Uterus (tissue), 4 donors: ENCODE data around the gene TNFRSF1A. TPM values are rescaled to one million over a fixed set of nuclear protein-coding genes. Genes with fewer than 3 reads are reported as not detected.

Experiments used
- DNase-seq, 2 donors: peaks; one replicate each; pipeline ENCODE4 v3.0.0-alpha.2; 2019 to 2020
- H3K27ac ChIP-seq, 2 donors: fragments of 200-600 bp; sonication (generic); 1 replicate in 1 of 2; 2 replicates in 1 of 2; pipeline ENCODE4 v1.5.1; 2016 to 2018
- H3K27me3 ChIP-seq, 2 donors: fragments of 200-600 bp; sonication (generic); one replicate each; pipeline ENCODE4 v1.5.1; 2018 to 2019; ENCODE audit warnings: control low read depth in 1 of 2
- H3K36me3 ChIP-seq, 2 donors: fragments of 200-600 bp; sonication (generic); one replicate each; pipeline ENCODE4 v1.5.1; 2019; ENCODE audit warnings: control low read depth in 1 of 2
- H3K4me1 ChIP-seq, 2 donors: fragments of 200-600 bp; sonication (generic); one replicate each; pipeline ENCODE4 v1.5.1; 2018 to 2019; ENCODE audit warnings: control low read depth in 1 of 2
- H3K4me3 ChIP-seq, 2 donors: fragments of 200-600 bp; sonication (generic); 1 replicate in 1 of 2; 2 replicates in 1 of 2; pipeline ENCODE4 v1.5.1; 2018 to 2019; ENCODE audit warnings: mild to moderate bottlenecking in 1 of 2
- H3K9me3 ChIP-seq, 2 donors: fragments of 200-600 bp; sonication (generic); one replicate each; pipeline ENCODE4 v1.5.1; 2019; ENCODE audit warnings: control low read depth in 1 of 2
- CTCF ChIP-seq, 4 experiments: fragments of 200-600 bp in 2 of 4; fragments of 450-650 bp in 2 of 4; sonication (generic) in 2 of 4; IDR thresholded peaks; one replicate each; pipeline ENCODE4 v1.5.1; 2016 to 2019; ENCODE audit warnings: antibody characterized with exemption in 4 of 4, mild to moderate bottlenecking in 2 of 4, moderate library complexity in 1 of 4
- POLR2A ChIP-seq, 2 donors: fragments of 450-650 bp; IDR thresholded peaks; one replicate each; pipeline ENCODE4 v1.6.1; 2016; ENCODE audit warnings: antibody characterized with exemption in 2 of 2, mild to moderate bottlenecking in 1 of 2, moderate library complexity in 1 of 2
- intact Hi-C: fragments of 100-400 bp; cut with DNase I; formaldehyde crosslinking; loops from one replicate; pipeline ENCODE4 v1.15.1; 2023; ENCODE audit warnings: low total_unique reads
- total RNA-seq, 4 donors: library from RNA; depleted of rRNA in 3 of 4; stranded (reverse); fragments of >200 nt in 3 of 4; gene quantifications; one replicate each; pipeline versions ENCODE4 v1.1.0 to v1.2.4, GENCODE V29; 2014 to 2023
- donor health status: DM: yes; HTN: yes; CAD: no.

TNFRSF1A gene
- total RNA-seq, 4 donors from 2014 or later = 71.8 to 297 (median 174) TPM

- TF ChIP-seq CTCF (IDR thresholded peaks at IDR 0.05) (no peak), POLR2A (IDR thresholded peaks at IDR 0.05) (no peak)
- DNase-seq = peak in 1 of 2 donors; percentile 40
- intact Hi-C loops = no loop called here
- H3K27me3 ChIP-seq = no peaks in the 10 kb centered on the region
- H3K36me3 ChIP-seq = no peaks in the 10 kb centered on the region
- H3K27ac ChIP-seq = peak overlapping the region; percentile 10 to 43
- no peaks in the 10 kb centered on the region for H3K9me3 ChIP-seq
- no peaks in the 10 kb centered on the region for H3K4me1 ChIP-seq
- H3K4me3 ChIP-seq = no peak overlapping the region
These were observed 20.0 kb upstream of the TNFRSF1A start for GRCh38 chr12:6361834-6362233.

- Histone ChIP-seq H3K9me3 (no peaks in the 10 kb centered on the region), H3K27ac (peak overlapping the region in 1 of 2 donors; percentile 10), H3K4me1 (no peaks in the 10 kb centered on the region), H3K36me3 (no peaks in the 10 kb centered on the region), H3K27me3 (no peaks in the 10 kb centered on the region), H3K4me3 (no peak overlapping the region)
- TF ChIP-seq CTCF (IDR thresholded peaks at IDR 0.05) (no peak), POLR2A (IDR thresholded peaks at IDR 0.05) (no peak)
- intact Hi-C loops = no loop called here
- DNase-seq = no peak
These were observed 19.0 kb upstream of the TNFRSF1A start for GRCh38 chr12:6360578-6361490.

- Histone ChIP-seq H3K4me1 (no peaks in the 10 kb centered on the region), H3K9me3 (no peaks in the 10 kb centered on the region), H3K4me3 (no peak overlapping the region), H3K36me3 (no peaks in the 10 kb centered on the region), H3K27ac (no peak overlapping the region), H3K27me3 (no peaks in the 10 kb centered on the region)
- intact Hi-C loops = no loop called here
- no peak for DNase-seq
- TF ChIP-seq POLR2A (IDR thresholded peaks at IDR 0.05) = no peak
- TF ChIP-seq CTCF (IDR thresholded peaks at IDR 0.05) = no peak
These were observed 18.2 kb upstream of the TNFRSF1A start for GRCh38 chr12:6360080-6360571.

- TF ChIP-seq POLR2A (IDR thresholded peaks at IDR 0.05) (no peak), CTCF (IDR thresholded peaks at IDR 0.05) (no peak)
- H3K4me1 ChIP-seq = no peaks in the 10 kb centered on the region
These were observed 17.0 kb upstream of the TNFRSF1A start for GRCh38 chr12:6358881-6359280.

GRCh38 chr12:6356374-6356820, 14.5 kb upstream of the TNFRSF1A start:
- intact Hi-C loops = no loop called here
- Histone ChIP-seq H3K27me3 (no peaks in the 10 kb centered on the region), H3K36me3 (no peaks in the 10 kb centered on the region), H3K4me1 (no peaks in the 10 kb centered on the region), H3K27ac (no peak overlapping the region), H3K4me3 (no peak overlapping the region), H3K9me3 (no peaks in the 10 kb centered on the region)
- DNase-seq = no peak
- TF ChIP-seq CTCF (IDR thresholded peaks at IDR 0.05) (no peak), POLR2A (IDR thresholded peaks at IDR 0.05) (no peak)

More at GRCh38 chr12:6358881-6359280, 17.0 kb upstream of the TNFRSF1A start:
- Histone ChIP-seq H3K36me3 (no peaks in the 10 kb centered on the region), H3K4me3 (no peak overlapping the region), H3K9me3 (no peaks in the 10 kb centered on the region), H3K27me3 (no peaks in the 10 kb centered on the region), H3K27ac (no peak overlapping the region)
- intact Hi-C loops = no loop called here
- no peak for DNase-seq
